ENCODE data around the gene TRPV2. TPM values are rescaled to one million over a fixed set of nuclear protein-coding genes. Genes with fewer than 3 reads are reported as not detected.
A peak's percentile ranks its signal among the peaks of the same experiment; 100 is the strongest.
"Not testable (repeated sequence)": the region's sequence is repeated elsewhere in the genome, so short reads cannot be mapped to it uniquely, and the experiment has no call there.

The TRPV2 gene
- total RNA-seq, 1 experiment from 2014 or later: 0.87 TPM

- TF ChIP-seq CTCF (IDR thresholded peaks at IDR 0.05; ENCODE audit: unreplicated experiment): no peak
- Mint-ChIP-seq H3K4me3 (ENCODE audit: low read depth, unreplicated experiment) (peak overlapping the region; percentile 85), H3K9me3 (ENCODE audit: low read depth, unreplicated experiment) (no peaks in the 10 kb centered on the region), H3K36me3 (ENCODE audit: insufficient read depth, unreplicated experiment) (peaks cover 58% of the 10 kb centered on the region), H3K27me3 (ENCODE audit: unreplicated experiment) (no peaks in the 10 kb centered on the region), H3K4me1 (ENCODE audit: low read depth, unreplicated experiment) (peaks cover 19% of the 10 kb centered on the region), H3K27ac (ENCODE audit: unreplicated experiment) (peak overlapping the region; percentile 98)
- CTCF ChIA-PET: interaction anchor here (1.0 to 1.3 kb wide), 4 partner anchors 10 to 74 kb away, joined by 3 to 10 read pairs (median 4); no protein-coding TSS in a partner anchor
- no peak for DNase-seq
- intact Hi-C loops (cut with micrococcal nuclease; ENCODE audit: unreplicated experiment): no loop called here
- TSS peak; percentile 93 for BruUV-seq (replicated peaks)
Observed at GRCh38 chr17:16438173-16438556, 22.8 kb downstream of the TRPV2 start.

- TF ChIP-seq CTCF (IDR thresholded peaks at IDR 0.05; ENCODE audit: unreplicated experiment): no peak
- intact Hi-C loops (cut with micrococcal nuclease; ENCODE audit: unreplicated experiment): no loop called here
- DNase-seq: peak; percentile 91
- no peaks in the 10 kb centered on the region for H3K9me3 Mint-ChIP-seq (ENCODE audit: low read depth, unreplicated experiment)
- H3K27ac Mint-ChIP-seq (ENCODE audit: unreplicated experiment): peak overlapping the region; percentile 98
- H3K36me3 Mint-ChIP-seq (ENCODE audit: insufficient read depth, unreplicated experiment): peaks cover 62% of the 10 kb centered on the region
- CTCF ChIA-PET: interaction anchor here (0.6 to 1.3 kb wide), 5 partner anchors 11 to 146 kb away, joined by 3 to 10 read pairs (median 4); no protein-coding TSS in a partner anchor
- H3K4me3 Mint-ChIP-seq (ENCODE audit: low read depth, unreplicated experiment): peak overlapping the region; percentile 85
- BruUV-seq (replicated peaks): no TSS peak
- H3K4me1 Mint-ChIP-seq (ENCODE audit: low read depth, unreplicated experiment): peaks cover 19% of the 10 kb centered on the region
- H3K27me3 Mint-ChIP-seq (ENCODE audit: unreplicated experiment): no peaks in the 10 kb centered on the region
Observed at GRCh38 chr17:16438557-16439302, 23.4 kb downstream of the TRPV2 start.

GRCh38 chr17:16439303-16439791 is 24.0 kb downstream of the TRPV2 start:
- Mint-ChIP-seq H3K4me3 (ENCODE audit: low read depth, unreplicated experiment) (peak overlapping the region; percentile 85), H3K9me3 (ENCODE audit: low read depth, unreplicated experiment) (no peaks in the 10 kb centered on the region)
- CTCF ChIA-PET: no interaction called here

GRCh38 chr17:16439811-16440351 is 24.5 kb downstream of the TRPV2 start:
- peaks cover 70% of the 10 kb centered on the region for H3K36me3 Mint-ChIP-seq (ENCODE audit: insufficient read depth, unreplicated experiment)
- CTCF ChIA-PET: interaction anchor here (1.3 kb wide), 1 partner anchor 76 kb away, joined by 3 read pairs; no protein-coding TSS in a partner anchor
- peak overlapping the region; percentile 85 for H3K4me3 Mint-ChIP-seq (ENCODE audit: low read depth, unreplicated experiment)
- peak overlapping the region; percentile 98 for H3K27ac Mint-ChIP-seq (ENCODE audit: unreplicated experiment)
- DNase-seq: no peak
- BruUV-seq (replicated peaks): no TSS peak
- no peaks in the 10 kb centered on the region for H3K9me3 Mint-ChIP-seq (ENCODE audit: low read depth, unreplicated experiment)
- intact Hi-C loops (cut with micrococcal nuclease; ENCODE audit: unreplicated experiment): no loop called here
- H3K27me3 Mint-ChIP-seq (ENCODE audit: unreplicated experiment): no peaks in the 10 kb centered on the region
- peaks cover 19% of the 10 kb centered on the region for H3K4me1 Mint-ChIP-seq (ENCODE audit: low read depth, unreplicated experiment)
- TF ChIP-seq CTCF (IDR thresholded peaks at IDR 0.05; ENCODE audit: unreplicated experiment): no peak

More at GRCh38 chr17:16439303-16439791, 24.0 kb downstream of the TRPV2 start:
- Mint-ChIP-seq H3K27ac (ENCODE audit: unreplicated experiment) (peak overlapping the region; percentile 98), H3K36me3 (ENCODE audit: insufficient read depth, unreplicated experiment) (peaks cover 68% of the 10 kb centered on the region), H3K27me3 (ENCODE audit: unreplicated experiment) (no peaks in the 10 kb centered on the region), H3K4me1 (ENCODE audit: low read depth, unreplicated experiment) (peaks cover 19% of the 10 kb centered on the region)
- intact Hi-C loops (cut with micrococcal nuclease; ENCODE audit: unreplicated experiment): no loop called here
- DNase-seq: no peak
- BruUV-seq (replicated peaks): TSS peak; percentile 73
- TF ChIP-seq CTCF (IDR thresholded peaks at IDR 0.05; ENCODE audit: unreplicated experiment): no peak

- DNase-seq; intact Hi-C loops (cut with micrococcal nuclease; ENCODE audit: unreplicated experiment); H3K9me3 Mint-ChIP-seq (ENCODE audit: low read depth, unreplicated experiment); BruUV-seq (replicated peaks); H3K27me3 Mint-ChIP-seq (ENCODE audit: unreplicated experiment): not testable (repeated sequence)
- H3K36me3 Mint-ChIP-seq (ENCODE audit: insufficient read depth, unreplicated experiment): peaks cover 70% of the 10 kb centered on the region
- H3K4me3 Mint-ChIP-seq (ENCODE audit: low read depth, unreplicated experiment): peak overlapping the region; percentile 85
- CTCF ChIA-PET: interaction anchor here (1.3 kb wide), 1 partner anchor 77 kb away, joined by 3 read pairs; no protein-coding TSS in a partner anchor
- peaks cover 19% of the 10 kb centered on the region for H3K4me1 Mint-ChIP-seq (ENCODE audit: low read depth, unreplicated experiment)
- peak overlapping the region; percentile 98 for H3K27ac Mint-ChIP-seq (ENCODE audit: unreplicated experiment)
Observed at GRCh38 chr17:16440354-16440753, 25.0 kb downstream of the TRPV2 start.

Measured in Calu3 (cell line).